Fibroblast of villous mesenchyme (primary cell): ENCODE results near the gene NELL1. TPM values are rescaled to one million over a fixed set of nuclear protein-coding genes. Genes with fewer than 3 reads are reported as not detected.

ENCODE experiments used
- DNase-seq: peaks from one replicate; pipeline ENCODE4 v3.0.0-alpha.2; 2010; ENCODE audit warnings: low read depth
- H3K4me3 ChIP-seq: 2 replicates; pipeline ENCODE4 v1.5.1; 2011; ENCODE audit warnings: low read depth, mild to moderate bottlenecking, low read length
- CTCF ChIP-seq: IDR thresholded peaks from 2 replicates; pipeline ENCODE4 v1.5.1; 2012; ENCODE audit warnings: low read depth, mild to moderate bottlenecking, low read length; ENCODE audit not compliant: insufficient read depth
- total RNA-seq: library from RNA; depleted of rRNA; stranded (reverse); fragments of >200 nt; gene quantifications from 2 replicates; pipeline ENCODE4 v1.2.3, GENCODE V29; 2012

Gene NELL1
- total RNA-seq, 1 donor = not detected

DNA sequence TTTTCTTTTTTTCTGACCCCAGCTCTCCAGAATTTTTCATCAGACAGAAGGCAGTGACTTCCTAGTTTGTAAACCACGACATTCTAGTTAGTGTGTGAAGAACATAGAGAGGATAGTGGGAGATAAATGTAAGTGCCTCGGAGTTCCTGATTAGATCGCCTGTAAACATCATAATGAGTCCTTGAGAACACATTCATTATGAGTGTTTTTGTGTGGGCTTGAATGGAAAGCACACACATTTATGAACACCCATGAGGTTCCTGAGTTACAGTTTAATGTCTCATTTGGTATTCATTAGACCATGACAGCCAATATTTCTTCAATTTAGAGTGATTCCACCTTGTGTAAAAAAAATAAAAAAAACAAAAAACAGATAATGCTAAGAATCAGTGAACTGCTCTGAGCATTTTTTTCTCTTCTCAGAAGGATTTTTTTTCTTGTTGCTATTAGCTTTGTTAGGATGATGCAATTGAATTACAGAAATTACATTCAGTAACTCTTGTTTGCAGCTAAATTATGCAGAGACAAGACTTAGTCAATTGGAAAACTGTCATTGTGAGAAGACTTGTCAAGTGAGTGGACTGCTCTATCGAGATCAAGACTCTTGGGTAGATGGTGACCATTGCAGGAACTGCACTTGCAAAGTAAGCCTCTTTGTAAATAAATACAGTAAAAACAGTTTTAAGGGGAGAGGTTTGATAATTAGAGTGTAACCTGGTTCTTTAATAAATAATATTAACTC is 257.6 kb downstream of the NELL1 start:
- no peak for DNase-seq
- no peak overlapping the region for H3K4me3 ChIP-seq
- TF ChIP-seq CTCF = no peak

DNA sequence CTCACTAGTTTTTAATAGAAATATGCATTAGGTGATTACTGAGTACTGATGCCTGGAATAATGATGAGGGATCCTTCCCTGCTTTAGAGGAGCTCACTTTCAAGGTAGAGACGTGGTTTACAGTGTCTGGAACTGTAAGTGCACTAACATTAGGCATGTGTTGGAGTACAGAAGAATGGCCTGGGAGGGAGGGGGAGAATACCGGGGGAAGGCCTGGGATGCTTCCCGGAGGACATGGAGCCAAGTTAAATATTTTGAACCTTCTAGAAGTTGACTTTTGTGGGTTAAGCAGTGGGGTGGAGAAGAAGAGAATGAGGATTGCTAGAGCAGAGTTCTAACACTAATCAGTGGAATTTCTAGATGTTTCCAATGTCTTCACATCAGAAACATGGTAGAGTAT is 261.6 kb downstream of the NELL1 start:
- no peak for DNase-seq
- no peak for TF ChIP-seq CTCF
- H3K4me3 ChIP-seq = no peak overlapping the region

- no peak for DNase-seq
- no peak for TF ChIP-seq CTCF
- H3K4me3 ChIP-seq = no peak overlapping the region
Observed at GRCh38 chr11:20933086-20933485, 263.7 kb downstream of the NELL1 start.

DNA sequence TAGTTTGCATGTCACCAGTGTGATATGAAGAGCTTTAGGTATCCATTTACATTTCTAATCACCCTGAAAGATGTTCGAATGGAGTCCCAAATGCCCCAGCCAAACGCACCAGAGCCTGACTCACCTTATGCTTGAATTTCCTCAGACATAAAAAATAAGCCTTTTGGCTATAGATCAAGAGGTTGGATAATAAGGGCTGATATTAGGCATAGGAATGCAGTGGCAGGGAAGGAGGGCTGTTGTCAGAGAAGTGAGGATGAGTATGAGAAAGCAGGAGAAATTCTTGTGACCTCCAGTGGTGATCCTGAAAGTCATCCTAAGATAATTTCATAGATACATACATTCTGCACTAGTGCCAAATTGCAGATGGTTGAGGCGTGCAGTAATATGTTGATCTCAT is 264.6 kb downstream of the NELL1 start:
- no peak overlapping the region for H3K4me3 ChIP-seq
- no peak for TF ChIP-seq CTCF
- no peak for DNase-seq

DNA sequence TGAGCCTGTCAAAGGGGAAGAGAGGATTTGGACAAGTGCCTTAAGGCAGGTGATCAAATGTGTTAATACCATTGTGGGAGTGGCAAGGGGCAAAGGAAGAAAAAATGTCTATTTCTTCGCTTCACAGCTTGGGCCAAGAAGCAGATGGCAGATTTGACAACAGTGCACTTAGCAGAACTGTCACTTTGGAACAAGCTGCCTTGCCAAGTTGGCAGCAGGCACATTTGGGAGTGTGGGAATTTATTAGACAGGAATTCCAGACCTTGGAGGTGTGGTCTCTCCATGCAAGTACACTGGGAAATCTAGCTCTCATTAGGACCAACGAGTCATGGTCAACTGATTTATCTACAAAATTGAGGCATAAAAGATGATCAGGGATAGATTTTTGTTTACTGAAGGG is 265.1 kb downstream of the NELL1 start:
- DNase-seq = no peak
- TF ChIP-seq CTCF = no peak
- no peak overlapping the region for H3K4me3 ChIP-seq

DNA sequence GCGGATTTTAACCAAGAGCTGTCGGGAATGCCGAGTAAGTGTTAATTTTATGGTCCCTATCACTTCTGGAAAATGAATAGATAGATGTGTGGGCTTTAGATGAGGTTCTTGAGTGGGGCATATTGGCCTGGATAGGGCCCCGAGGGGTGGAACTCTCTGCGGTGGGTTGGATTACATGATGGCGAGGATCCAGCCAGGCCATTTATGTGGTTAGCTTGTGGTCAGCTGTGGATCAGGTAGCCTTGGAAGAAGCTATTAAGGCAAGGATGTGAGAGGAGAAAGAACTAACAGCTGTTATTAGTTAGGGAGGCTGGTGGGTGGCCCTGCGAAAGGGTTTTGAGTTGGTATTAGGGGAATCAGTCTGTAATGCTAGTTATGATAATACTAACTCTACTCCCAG is 268.4 kb downstream of the NELL1 start:
- no peak for DNase-seq
- no peak for TF ChIP-seq CTCF
- no peak overlapping the region for H3K4me3 ChIP-seq

DNA sequence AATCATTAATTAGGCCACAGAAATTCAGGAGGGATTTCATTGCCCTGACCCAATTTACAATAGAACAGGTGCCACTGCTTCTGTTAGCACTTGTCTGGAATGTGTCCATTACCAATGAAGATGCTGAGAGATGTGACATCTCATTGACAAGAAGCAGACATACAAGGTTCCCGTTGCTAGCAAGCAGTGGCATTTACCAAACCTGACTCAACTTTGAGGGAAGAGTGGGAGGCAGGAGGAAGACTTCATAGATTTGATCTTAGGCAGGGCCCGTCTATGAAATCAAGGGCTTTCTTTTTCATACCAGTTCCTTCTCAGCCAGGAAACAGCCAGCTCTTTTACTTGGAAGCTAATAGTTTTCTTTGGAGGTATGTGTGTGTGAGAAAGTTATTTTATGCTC is 280.2 kb downstream of the NELL1 start:
- TF ChIP-seq CTCF = no peak
- no peak for DNase-seq

More for the DNA sequence above, 280.2 kb downstream of the NELL1 start:
- H3K4me3 ChIP-seq = no peak overlapping the region
